Hepatocyte (in vitro differentiated cells): Measurements from ENCODE around the gene PAX7.

Experiments used
- EZH2 ChIP-seq: fragments of 200-600 bp; sonication (generic); IDR thresholded peaks from 2 replicates; pipeline ENCODE4 v1.6.1; 2016; ENCODE audit warnings: antibody characterized with exemption, mild to moderate bottlenecking, borderline replicate concordance
- EZH2phosphoT487 ChIP-seq: fragments of 200-600 bp; sonication (generic); IDR thresholded peaks from one replicate; pipeline ENCODE4 v1.6.1; 2018; ENCODE audit warnings: antibody characterized with exemption, mild to moderate bottlenecking, low read depth, moderate library complexity; ENCODE audit not compliant: unreplicated experiment, severe bottlenecking
- TF ChIP-seq, protein P1 (sequence below): fragments of 200-600 bp; sonication (generic); IDR thresholded peaks from 2 replicates; pipeline ENCODE4 v1.5.1; 2016; ENCODE audit warnings: antibody characterized with exemption, mild to moderate bottlenecking; ENCODE audit not compliant: poor library complexity

GRCh38 chr1:18603212-18603852, 27.3 kb upstream of the PAX7 start:
- no peak for TF ChIP-seq EZH2
- TF ChIP-seq, protein P1, sequence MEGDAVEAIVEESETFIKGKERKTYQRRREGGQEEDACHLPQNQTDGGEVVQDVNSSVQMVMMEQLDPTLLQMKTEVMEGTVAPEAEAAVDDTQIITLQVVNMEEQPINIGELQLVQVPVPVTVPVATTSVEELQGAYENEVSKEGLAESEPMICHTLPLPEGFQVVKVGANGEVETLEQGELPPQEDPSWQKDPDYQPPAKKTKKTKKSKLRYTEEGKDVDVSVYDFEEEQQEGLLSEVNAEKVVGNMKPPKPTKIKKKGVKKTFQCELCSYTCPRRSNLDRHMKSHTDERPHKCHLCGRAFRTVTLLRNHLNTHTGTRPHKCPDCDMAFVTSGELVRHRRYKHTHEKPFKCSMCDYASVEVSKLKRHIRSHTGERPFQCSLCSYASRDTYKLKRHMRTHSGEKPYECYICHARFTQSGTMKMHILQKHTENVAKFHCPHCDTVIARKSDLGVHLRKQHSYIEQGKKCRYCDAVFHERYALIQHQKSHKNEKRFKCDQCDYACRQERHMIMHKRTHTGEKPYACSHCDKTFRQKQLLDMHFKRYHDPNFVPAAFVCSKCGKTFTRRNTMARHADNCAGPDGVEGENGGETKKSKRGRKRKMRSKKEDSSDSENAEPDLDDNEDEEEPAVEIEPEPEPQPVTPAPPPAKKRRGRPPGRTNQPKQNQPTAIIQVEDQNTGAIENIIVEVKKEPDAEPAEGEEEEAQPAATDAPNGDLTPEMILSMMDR: no peak
- no peak for TF ChIP-seq EZH2phosphoT487
